ENCODE results near the gene SPG11.
"Not testable (repeated sequence)": the region's sequence is repeated elsewhere in the genome, so short reads cannot be mapped to it uniquely, and the experiment has no call there.

Gene SPG11

GRCh38 chr15:44620081-44620480 lies 43.4 kb downstream of the SPG11 start:
- FAIRE-seq, result no peak

GRCh38 chr15:44616974-44617373 lies 46.5 kb downstream of the SPG11 start:
- FAIRE-seq, result no peak

- FAIRE-seq, result no peak
These were observed 56.7 kb downstream of the SPG11 start for GRCh38 chr15:44606740-44607139.

- no peak for FAIRE-seq
These were observed 60.3 kb downstream of the SPG11 start for GRCh38 chr15:44603126-44603525.

- FAIRE-seq, result no peak
These were observed 64.6 kb downstream of the SPG11 start for GRCh38 chr15:44598892-44599291.

- no peak for FAIRE-seq
These were observed 65.4 kb downstream of the SPG11 start for GRCh38 chr15:44598066-44598465.

- no peak for FAIRE-seq
These were observed 66.9 kb downstream of the SPG11 start for GRCh38 chr15:44596511-44597010.

GRCh38 chr15:44595656-44596510 lies 67.6 kb downstream of the SPG11 start:
- FAIRE-seq, result no peak

GRCh38 chr15:44595246-44595645 lies 68.2 kb downstream of the SPG11 start:
- FAIRE-seq, result no peak

GRCh38 chr15:44593042-44593736 lies 70.3 kb downstream of the SPG11 start:
- no peak for FAIRE-seq

- FAIRE-seq, result no peak
These were observed 72.1 kb downstream of the SPG11 start for GRCh38 chr15:44591326-44591725.

- FAIRE-seq, result no peak
These were observed 74.9 kb downstream of the SPG11 start for GRCh38 chr15:44588541-44588940.

- no peak for FAIRE-seq
These were observed 77.8 kb downstream of the SPG11 start for GRCh38 chr15:44585633-44586032.

GRCh38 chr15:44584162-44584749 lies 79.2 kb downstream of the SPG11 start:
- FAIRE-seq, result no peak

GRCh38 chr15:44580105-44580504 lies 83.4 kb downstream of the SPG11 start:
- FAIRE-seq, result no peak

GRCh38 chr15:44574734-44575133 lies 88.7 kb downstream of the SPG11 start:
- FAIRE-seq, result no peak

GRCh38 chr15:44573386-44573785 lies 90.1 kb downstream of the SPG11 start:
- no peak for FAIRE-seq

GRCh38 chr15:44570361-44570760 lies 93.1 kb downstream of the SPG11 start:
- FAIRE-seq, result no peak

- no peak for FAIRE-seq
These were observed 94.1 kb downstream of the SPG11 start for GRCh38 chr15:44569316-44569715.

- FAIRE-seq, result no peak
These were observed 95.1 kb downstream of the SPG11 start for GRCh38 chr15:44568338-44568737.

- FAIRE-seq, result no peak
These were observed 97.3 kb downstream of the SPG11 start for GRCh38 chr15:44566155-44566540.

- no peak for FAIRE-seq
These were observed 97.9 kb downstream of the SPG11 start for GRCh38 chr15:44565387-44566154.

GRCh38 chr15:44560926-44561325 lies 102.5 kb downstream of the SPG11 start:
- FAIRE-seq, result not testable (repeated sequence)
